ENCODE measurements around the gene C3orf20.

Gene C3orf20

GRCh38 chr3:14657579-14657978 lies 17.4 kb upstream of the C3orf20 start:
- H3K4me2 ChIP-seq (ENCODE audit: low read depth, low read length, poor library complexity, severe bottlenecking), result no peak overlapping the region
- no peak overlapping the region for H3K4me3 ChIP-seq (ENCODE audit: insufficient read depth, low read length, poor library complexity, severe bottlenecking)
- peaks cover 5% of the 10 kb centered on the region; the same call in 1 of the 2 replicates for H3F3A ChIP-seq (ENCODE audit: insufficient read depth)
- H4K20me1 ChIP-seq (ENCODE audit: low read depth, low read length), result no peaks in the 10 kb centered on the region
- H3K27ac ChIP-seq (ENCODE audit: low read depth, low read length), result no peak overlapping the region
- H3K79me2 ChIP-seq (ENCODE audit: insufficient read depth, low read length), result peaks cover 24% of the 10 kb centered on the region
- no peaks in the 10 kb centered on the region for H3K9me2 ChIP-seq (replicated peaks; ENCODE audit: insufficient read depth, low read length)
- no peaks in the 10 kb centered on the region for H3K27me3 ChIP-seq (ENCODE audit: low read length)
- H2AFZ ChIP-seq (ENCODE audit: low read depth, low read length, severe bottlenecking), result no peak overlapping the region
- no peak overlapping the region for H3K9ac ChIP-seq (ENCODE audit: low read length)
- no peaks in the 10 kb centered on the region for H3K9me3 ChIP-seq (ENCODE audit: insufficient read depth, low read length)
- H3K36me3 ChIP-seq (ENCODE audit: low read length), result peaks cover 61% of the 10 kb centered on the region
- TF ChIP-seq EZH2phosphoT487 (conservative IDR thresholded peaks at IDR 0.05; ENCODE audit: low read length) (no peak), CTCF (IDR thresholded peaks at IDR 0.05; ENCODE audit: insufficient read depth, low read length, poor library complexity, severe bottlenecking) (no peak)

DNA sequence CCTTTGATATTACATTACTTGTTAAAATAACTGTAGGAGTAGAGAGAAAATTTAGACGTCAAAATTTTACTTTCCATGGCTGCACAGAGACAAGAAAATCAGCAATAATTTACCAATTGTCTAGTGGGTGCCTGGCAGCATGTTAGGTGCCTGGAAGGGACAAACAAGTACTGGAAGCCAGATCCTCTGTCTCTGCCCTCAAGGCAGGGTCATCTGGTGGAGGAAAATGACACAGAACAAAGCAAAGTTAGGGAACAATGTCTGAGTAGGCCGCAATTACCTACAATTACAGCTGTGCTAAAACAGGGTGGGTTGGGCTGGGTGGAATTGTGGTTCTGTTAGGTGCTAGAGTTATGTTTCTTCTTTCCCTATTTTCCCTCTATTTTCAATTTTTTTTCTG lies 16.0 kb upstream of the C3orf20 start:
- H3K4me3 ChIP-seq (ENCODE audit: insufficient read depth, low read length, poor library complexity, severe bottlenecking), result no peak overlapping the region

GRCh38 chr3:14660942-14661341 lies 14.0 kb upstream of the C3orf20 start:
- Histone ChIP-seq H3K9ac (ENCODE audit: low read length) (no peak overlapping the region), H3K79me2 (ENCODE audit: insufficient read depth, low read length) (peaks cover 3% of the 10 kb centered on the region; the same call in 1 of the 2 replicates), H4K20me1 (ENCODE audit: low read depth, low read length) (no peaks in the 10 kb centered on the region), H3K9me3 (ENCODE audit: insufficient read depth, low read length) (no peaks in the 10 kb centered on the region), H3K27me3 (ENCODE audit: low read length) (no peaks in the 10 kb centered on the region), H3K36me3 (ENCODE audit: low read length) (peaks cover 65% of the 10 kb centered on the region), H3K9me2 (replicated peaks; ENCODE audit: insufficient read depth, low read length) (no peaks in the 10 kb centered on the region), H3K27ac (ENCODE audit: low read depth, low read length) (no peak overlapping the region), H3K4me2 (ENCODE audit: low read depth, low read length, poor library complexity, severe bottlenecking) (no peak overlapping the region), H3F3A (ENCODE audit: insufficient read depth) (no peaks in the 10 kb centered on the region; the same call in 1 of the 2 replicates), H2AFZ (ENCODE audit: low read depth, low read length, severe bottlenecking) (no peak overlapping the region), H3K4me3 (ENCODE audit: insufficient read depth, low read length, poor library complexity, severe bottlenecking) (no peak overlapping the region)
- TF ChIP-seq EZH2phosphoT487 (conservative IDR thresholded peaks at IDR 0.05; ENCODE audit: low read length), result no peak
- no peak for TF ChIP-seq CTCF (IDR thresholded peaks at IDR 0.05; ENCODE audit: insufficient read depth, low read length, poor library complexity, severe bottlenecking)

More for the DNA sequence above, 16.0 kb upstream of the C3orf20 start:
- Histone ChIP-seq H3K9ac (ENCODE audit: low read length) (no peak overlapping the region), H3K27me3 (ENCODE audit: low read length) (no peaks in the 10 kb centered on the region), H3K27ac (ENCODE audit: low read depth, low read length) (no peak overlapping the region), H3K4me2 (ENCODE audit: low read depth, low read length, poor library complexity, severe bottlenecking) (no peak overlapping the region), H3K36me3 (ENCODE audit: low read length) (peaks cover 65% of the 10 kb centered on the region), H3F3A (ENCODE audit: insufficient read depth) (no peaks in the 10 kb centered on the region; the same call in 1 of the 2 replicates), H2AFZ (ENCODE audit: low read depth, low read length, severe bottlenecking) (no peak overlapping the region), H3K9me3 (ENCODE audit: insufficient read depth, low read length) (no peaks in the 10 kb centered on the region), H3K79me2 (ENCODE audit: insufficient read depth, low read length) (peaks cover 10% of the 10 kb centered on the region), H4K20me1 (ENCODE audit: low read depth, low read length) (no peaks in the 10 kb centered on the region), H3K9me2 (replicated peaks; ENCODE audit: insufficient read depth, low read length) (no peaks in the 10 kb centered on the region)
- TF ChIP-seq EZH2phosphoT487 (conservative IDR thresholded peaks at IDR 0.05; ENCODE audit: low read length) (no peak), CTCF (IDR thresholded peaks at IDR 0.05; ENCODE audit: insufficient read depth, low read length, poor library complexity, severe bottlenecking) (no peak)

All from SU-DHL-6 (cell line).